ENCODE data around the gene ADARB1.

Gene ADARB1

DNA sequence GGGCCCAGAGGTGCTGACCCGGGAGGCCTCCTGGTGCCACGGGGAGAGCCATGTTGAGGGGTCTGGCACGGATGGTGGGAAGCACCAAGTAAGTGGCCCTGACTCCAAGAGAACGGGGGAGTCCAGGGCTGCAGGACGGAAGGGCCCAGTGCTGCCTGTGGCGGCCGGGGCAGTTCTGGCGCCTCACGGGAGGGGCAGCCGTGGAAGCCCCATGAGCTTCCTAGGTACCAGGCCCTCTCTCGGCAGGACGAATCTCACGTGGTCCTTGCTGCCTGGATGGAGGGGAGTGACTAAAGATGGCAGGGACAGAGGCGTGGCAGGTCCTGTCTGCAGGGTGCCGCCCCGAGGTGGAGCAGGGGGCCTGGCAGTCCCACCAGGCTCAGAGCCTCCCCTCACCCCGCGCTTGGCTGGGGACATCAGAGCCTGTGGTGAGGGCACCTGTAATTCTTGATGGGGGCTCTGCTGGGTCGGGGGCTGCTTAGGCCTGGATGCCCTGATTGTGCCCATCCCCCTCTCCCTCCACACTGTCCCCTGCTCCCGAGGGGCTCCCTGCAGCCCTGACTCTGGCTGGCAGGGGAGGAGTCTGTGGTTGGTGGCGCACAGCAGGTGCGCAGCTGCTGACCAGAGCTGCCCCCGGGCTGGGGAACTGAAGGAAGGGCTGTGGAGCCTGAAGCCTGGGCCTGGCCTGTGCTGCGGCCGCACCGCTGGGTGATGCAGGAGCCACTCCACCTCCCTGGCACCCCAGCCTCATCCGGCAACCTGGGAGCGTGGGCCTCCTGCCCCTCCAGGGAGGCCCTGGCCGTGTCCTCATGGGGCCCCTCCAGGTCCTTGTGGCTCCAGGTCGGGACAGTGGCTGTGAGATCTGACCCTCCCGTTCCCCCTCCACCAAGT, 181.9 kb downstream of the ADARB1 start:
- DNase-seq: no peak

DNA sequence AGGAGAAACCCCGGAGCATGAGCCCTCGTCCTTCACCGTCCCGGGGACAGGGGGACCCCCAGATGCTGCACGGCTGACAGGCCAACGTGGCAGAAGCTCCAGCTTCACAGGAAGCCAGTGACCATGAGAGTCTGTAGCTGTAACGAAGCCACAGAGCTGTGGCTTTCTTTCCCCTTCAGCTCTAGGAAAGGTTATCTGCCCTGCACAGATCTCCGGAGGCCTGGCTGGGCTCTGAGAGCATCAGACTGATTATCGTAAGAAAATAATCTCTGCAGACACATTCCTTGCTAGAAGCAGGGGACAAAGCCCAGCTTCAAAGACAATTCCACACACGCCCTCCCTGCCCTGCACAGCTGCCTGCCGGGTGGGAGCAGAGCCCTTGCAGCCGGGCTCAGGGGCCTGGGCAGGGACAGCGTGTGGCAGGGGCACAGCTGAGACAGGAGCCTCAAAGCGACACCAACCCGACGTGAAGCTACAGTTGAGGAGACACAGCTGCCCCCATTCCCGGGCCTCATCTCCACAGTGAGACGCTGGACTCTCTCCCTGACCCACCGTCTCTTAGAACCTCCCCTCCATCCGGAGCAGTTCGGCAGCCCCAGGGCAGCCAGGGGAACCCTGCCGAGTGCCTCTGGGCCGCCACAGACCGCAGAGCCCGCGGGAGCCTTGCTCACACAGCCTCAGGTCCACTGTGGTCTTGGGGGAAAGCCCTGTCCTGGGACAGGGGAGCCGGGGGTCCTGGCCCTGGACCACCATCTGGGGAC, 182.7 kb downstream of the ADARB1 start:
- no peak for DNase-seq

DNA sequence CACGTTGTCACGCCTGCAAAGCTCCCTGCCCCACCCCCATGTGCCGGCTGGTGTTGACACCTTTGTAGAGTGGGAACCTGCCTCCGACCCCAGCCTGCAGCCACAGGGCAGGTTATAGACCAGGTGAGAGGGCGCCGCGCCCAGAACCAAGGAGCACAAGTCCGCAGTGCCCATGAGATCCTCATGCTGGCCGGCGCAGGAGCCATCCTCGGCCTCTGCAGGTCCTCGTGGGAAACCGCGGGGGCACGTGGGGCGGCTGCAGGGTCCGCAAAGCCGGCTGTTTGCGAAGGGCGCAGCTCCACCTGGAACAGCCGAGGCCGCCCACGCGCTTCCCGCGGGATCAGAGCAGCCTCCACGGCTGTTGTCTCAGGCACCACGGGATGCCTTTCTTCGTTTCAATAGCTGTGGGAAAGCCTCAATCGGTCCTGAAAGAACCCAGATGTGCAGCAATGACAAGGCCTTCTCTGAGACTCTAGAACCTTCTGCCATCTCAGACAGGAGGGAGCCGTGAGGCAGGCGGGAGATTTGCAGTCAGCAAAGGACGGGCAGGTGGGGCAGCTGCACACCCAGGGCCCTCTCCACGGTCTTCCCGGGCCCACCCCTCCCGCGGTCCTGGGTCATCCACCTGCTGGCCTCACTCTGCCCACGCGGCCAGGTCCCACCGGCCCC, 183.4 kb downstream of the ADARB1 start:
- DNase-seq: no peak

DNA sequence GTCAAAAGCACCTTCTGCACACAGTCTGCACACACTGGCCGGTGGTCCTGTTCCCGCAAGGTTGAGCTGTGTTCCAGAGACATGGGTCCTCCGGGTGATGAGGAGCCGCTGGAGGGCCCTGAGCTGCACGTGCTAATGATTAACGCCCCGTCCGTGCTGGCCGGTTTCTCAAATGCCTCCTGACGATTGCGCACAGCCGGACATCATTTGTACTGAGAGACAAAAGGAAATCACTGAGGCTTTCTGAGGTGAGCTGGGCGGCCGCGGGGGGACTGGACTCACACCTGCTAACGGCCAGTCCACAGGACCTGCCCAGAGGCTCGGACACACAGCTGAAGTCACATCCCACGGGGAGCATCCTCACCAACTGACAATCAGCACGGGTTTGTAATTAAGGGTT, 184.1 kb downstream of the ADARB1 start:
- DNase-seq: no peak

DNA sequence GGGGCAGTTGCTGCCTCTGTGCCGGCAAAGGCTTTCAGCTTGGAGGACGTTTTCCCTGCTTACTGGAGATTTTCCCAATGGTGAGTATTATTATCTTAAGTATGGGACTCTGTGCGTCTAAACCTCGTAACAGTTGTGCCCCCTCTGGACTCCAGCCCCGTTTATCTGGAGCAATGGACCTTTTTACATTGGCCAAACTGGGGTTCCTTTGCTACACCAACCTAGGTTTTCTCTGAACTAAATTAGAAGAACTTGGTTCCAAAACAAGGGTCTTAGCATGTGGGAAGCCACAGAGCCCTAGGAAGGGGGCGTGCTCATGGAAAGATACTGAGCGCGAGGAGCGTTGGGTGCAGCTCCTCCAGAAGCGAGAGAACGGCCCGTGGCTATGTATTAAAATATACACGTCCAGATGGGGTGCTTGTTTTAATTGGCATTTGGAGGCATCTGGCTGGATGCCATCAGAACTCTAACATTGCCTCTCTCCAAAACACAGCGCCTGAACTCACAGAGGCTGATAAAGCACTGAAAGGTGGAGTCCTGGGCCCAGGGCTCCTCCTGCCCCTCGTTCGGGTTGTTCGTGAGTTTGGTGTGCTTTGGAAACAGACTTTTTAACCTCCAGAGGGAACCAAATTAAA, 184.9 kb downstream of the ADARB1 start:
- DNase-seq: no peak

DNA sequence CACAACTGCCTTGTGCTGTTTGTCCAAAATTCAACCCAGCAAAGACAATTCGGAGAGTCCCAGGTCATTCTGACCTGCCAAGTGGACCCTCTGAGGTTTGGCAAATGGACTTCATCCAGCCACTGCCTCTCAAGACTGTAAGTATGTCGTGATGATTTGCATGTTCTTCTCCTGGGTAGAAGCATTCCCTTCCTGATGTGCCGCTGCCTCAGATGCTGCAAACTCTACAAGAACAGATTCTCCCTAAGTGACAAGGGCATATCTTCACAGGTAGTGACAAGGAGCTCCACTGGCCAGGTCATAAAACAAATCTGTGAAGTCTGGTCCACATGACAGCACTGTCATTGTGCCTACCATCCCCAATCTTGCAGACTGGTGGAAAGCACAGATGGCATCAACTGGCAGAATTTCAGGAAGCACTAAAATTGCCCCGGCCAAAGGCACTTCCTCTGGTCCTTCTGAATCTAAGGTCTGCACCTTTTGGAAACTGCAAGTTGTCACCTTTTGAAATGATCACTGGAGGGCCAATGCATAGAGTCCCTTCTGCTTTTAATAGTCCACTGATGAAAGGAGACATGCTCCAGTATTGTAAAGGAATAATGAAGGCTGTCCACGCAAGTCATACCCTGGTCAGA, 185.9 kb downstream of the ADARB1 start:
- no peak for DNase-seq

DNA sequence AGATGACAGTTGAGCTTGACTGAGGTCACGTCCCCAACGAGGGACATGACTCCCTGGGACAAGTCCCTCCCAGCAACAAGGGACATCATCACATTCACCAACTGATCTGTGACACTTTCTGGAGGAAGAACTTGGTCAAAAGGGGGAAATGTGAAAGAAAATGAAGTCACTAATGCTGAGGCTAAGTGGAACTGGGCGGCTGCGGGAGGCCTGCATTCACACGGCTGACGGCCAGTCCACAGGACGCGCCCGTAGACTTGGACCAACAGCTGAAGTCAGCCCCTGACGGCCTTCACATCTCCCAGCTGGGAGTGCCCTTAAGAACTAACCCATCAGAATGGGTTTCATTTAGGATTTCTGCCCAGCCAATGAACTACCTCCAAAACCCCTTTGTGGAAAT, 186.7 kb downstream of the ADARB1 start:
- DNase-seq: no peak

DNA sequence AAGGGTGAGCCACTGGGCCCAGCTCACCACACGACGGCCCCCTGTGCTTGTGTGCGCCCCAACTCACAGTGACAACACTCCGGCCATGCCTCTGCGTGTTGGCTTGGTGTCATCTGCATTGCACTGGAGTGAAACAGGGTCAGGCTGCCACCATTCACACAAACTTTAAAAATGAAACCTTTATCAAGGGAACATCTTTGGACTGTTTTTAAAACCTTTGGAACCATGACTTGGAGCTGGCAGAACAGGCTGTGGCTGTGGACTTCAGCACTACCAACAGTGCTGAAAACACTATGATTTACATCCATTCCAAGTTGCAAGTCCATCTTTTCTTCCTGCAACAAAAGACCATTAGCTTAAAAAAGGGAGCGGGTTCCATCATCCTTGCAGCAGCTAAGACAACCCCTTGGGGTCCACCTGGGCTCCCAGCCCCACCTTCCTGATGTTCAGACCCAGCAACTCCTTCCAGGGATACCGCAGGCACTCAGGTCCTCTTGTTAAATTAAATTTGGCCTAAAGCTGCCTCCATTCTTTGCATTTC, 187.7 kb downstream of the ADARB1 start:
- DNase-seq: no peak

DNA sequence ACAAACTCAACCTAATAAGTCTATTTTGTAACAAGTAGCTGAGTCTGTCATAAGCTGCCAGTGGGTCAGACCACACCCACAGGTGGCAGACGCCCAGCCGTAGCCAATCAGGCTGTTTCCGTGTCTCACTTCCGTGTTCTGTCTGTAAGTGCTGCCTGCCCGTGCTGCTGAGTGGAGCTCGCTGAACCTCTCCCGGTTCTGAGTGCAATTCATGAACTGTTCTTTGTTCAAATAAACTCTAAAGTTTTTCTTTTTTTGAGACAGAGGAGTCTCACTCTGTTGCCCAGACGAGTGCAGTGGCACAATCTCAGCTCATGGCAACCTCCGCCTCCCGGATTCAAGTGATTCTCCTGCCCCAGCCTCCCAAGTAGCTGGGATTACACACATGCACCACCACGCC, 188.2 kb downstream of the ADARB1 start:
- no peak for DNase-seq

DNA sequence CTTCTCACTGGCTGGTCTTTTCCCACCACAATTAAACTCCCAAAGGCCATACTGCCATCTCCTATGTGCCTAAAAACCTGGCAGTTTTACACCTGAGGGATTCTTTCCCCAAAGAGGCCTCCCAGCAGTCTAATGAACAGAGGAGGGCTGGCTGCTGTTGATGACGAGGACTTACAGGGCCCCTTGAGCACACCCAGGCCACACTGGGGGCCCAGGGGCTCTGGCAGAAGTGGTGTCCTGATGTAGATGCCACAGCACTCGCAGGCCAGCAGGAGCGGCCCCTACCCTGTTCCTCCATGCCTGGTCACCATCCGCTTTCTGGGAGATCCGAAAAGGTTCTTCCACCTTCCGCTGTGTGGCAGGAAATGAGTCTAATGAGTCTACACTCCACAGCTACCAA, 189.2 kb downstream of the ADARB1 start:
- no peak for DNase-seq

DNA sequence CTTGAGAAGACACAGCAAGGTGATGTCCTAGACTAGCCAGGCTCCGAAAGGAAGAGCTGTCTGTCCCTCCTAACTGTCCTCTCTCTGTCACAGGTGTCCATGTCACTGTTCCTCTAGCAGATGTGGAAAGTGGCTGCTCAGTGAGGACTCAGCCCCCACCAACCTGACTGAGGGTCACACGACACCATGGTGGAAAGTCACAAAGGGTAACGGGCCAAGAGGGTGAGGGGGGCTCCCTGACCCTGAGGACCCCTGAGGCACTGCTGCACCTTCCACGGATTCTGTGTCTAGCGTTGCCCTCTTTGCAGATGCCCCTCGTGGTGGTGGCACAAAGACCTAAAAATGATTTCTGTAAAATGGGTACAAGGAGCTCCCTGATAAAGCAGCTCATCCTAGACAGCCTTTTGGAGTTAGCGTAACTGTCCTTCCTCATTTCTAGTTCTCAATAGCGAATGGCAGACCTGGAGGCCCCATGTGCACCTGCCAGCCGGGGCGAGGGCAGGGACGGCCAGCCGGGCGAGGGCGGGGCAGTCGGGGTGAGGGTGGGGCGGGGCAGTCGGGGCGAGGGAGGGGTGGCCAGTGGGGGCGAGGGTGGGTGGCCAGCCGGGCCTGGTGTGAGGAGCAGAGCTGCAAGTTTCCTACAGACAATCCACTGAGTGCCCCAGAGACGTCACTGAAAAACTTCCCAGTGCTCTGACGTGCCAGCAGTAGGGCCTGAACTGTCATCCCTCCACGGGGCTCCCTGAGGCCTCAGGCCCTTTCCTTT, 189.9 kb downstream of the ADARB1 start:
- no peak for DNase-seq

DNA sequence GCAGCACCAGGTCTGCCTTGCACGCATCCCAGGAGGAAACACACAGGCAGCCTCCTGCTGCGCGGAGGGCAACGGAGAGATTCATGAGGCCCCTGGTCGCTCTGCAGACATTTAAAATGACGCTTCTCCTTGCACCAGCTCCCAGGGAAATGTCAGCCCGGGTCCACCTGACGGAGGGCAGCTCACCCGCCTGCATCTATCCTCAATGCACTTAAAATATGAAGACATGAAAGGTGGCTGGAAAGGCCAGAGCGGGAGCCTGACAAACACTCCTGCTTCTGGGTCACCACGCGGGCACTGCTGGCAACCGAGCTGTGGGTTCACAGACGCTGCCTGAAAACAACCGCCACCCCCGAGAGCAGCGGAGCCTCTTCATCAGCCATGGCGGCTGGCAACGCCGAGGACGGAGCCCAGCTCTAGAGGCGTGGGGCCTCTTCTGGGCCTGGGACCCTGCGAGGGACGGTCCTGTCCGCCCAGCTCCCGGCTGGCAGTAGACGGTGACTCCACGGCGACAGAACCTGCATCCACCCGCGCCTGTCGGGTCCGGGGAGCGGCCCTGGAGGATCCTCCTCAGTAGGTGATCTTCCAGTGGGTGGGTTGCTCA, 190.6 kb downstream of the ADARB1 start:
- no peak for DNase-seq

DNA sequence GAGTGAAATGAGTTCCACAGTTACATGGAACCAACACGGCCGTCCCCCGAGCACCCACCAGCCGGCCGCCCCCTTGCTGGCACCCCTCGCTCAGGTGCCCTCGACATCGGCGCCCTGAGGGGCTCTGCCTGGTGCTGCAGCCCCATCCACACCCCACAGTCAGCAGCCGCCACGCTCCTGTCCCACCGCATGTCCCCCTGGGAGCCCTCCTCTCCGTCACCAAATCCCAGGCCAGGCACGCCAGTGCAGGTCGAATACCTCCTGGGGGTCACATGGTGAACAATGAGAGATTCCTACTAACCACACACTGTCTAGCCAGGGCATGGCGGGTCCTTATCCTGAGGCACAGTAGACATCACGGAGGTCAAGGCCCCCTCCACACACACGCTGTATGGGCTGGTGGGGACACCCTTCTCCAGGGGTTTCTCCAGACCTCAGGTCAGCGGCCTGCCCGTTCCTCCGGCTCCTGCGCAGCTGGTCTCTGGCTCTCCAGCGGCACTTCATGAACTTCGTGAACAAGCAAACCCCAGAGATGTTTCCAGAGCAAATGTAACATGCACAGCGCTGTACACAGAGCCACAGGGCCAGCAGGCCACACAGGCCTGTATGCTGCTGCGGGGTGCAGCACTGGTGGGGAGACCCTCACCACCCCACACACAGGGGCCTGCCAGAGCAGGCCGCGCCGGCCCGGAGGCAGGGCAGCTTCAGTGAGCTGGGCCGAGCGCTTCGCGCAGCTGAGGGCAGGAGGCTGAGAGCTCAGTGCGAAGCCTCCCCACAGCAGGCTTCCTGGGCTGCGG, 191.5 kb downstream of the ADARB1 start:
- no peak for DNase-seq

DNA sequence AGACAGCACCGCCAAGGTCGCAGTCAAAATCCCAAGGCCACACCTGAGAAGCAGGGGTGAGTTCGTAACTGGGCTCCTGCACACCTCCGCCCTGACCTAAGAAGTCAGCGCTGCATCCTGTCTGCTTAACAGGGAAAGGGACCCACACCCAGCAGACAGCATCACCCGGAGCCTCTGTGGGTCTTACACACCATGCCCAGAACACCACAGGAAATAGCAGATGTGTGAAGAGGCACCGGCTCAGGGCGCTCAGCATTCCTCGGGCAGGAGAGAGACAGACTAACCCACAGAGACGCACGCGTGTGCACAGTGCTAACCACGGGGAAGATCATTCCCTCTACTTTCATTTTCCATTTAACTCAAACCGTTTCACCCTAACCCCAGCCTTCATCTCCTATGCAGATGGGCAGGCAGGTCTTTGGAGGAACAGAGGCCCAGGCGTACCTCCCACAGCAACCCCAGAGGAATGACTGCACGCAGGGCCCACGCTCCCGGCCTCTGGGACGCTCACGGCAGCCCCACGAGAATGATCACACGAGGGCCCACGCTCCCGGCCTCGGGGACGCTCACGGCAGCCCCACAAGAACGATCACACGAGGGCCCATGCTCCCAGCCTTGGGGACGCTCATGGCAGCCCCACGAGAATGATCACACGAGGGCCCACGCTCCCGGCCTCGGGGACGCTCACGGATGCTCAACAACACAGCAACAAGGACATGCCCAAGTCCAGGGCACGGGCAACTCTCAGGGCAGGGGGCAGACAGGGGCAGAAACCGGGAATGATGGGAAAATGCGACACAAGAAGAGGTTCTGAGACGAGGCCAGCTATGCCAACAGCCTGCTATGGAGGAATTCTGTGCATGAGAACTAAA, 192.4 kb downstream of the ADARB1 start:
- DNase-seq: peak; percentile 55

DNA sequence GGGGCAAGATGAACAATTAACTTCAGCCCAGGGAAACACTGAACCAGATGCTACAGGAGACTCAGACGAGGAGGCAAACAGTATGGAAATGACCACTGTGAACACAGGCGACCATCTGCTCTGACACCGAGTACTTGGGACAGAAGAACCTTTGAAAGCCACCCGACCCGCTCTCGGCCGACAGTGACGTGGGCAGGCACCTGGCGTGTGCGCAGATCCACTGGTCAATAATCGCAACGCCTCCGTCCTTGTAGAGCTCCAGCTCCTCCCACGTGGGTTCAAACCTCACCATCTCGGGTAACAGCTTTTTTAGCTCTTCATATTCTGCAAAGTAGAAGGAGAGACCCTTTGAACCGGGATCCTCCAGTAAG, 193.0 kb downstream of the ADARB1 start:
- DNase-seq: no peak

DNA sequence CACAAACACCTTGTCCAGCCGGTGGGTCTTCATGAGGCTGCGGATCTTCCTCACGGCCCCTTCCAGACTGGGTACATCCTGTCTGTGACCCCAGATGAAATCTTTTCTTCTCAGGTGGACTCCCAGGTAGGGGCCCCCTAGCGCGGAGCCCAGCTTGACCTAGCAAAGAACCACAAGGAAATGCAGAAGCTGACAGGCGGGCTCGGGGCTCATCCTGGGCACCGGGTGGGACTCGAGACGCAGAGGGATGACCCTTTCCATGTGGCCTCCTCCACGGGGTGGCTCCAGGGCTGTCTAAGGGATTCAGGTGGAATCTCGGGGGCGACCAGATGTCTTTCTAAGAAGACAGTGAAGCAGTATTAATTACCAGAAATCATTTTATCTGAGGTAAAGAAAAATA, 195.5 kb downstream of the ADARB1 start:
- no peak for DNase-seq

DNA sequence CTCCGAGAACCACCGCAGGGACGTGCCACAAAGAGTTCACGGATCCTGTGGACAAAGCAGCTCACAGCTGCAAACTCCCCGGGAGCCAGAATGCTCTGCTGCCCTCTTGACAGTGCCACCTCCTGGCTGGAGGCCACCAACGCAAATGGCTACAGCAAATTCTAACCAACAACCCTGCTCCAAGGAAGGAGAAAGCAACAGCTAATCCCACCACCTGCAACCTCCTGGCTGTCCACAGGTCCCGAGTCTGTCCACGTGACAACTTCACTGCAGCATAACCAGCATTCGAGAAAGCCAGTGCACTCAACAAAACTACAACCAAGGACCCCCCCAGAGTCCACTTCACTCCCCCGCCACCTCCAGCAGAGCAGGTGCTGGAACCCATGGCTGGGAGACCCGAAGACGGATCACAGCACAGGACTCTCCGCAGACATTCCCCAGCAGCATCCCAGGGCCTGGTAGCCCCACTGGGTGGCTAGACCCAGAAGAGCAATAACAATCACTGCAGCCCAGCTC, 196.0 kb downstream of the ADARB1 start:
- DNase-seq: no peak
